GM12878 (cell line): ENCODE data around the gene JAG2. TPM values are rescaled to one million over a fixed set of nuclear protein-coding genes. Genes with fewer than 3 reads are reported as not detected.

ENCODE experiments used
- ATAC-seq: fragments of 200-7000 bp; cut with Tn5 transposase; 3 replicates; pipeline ENCODE4 v1.9.1; 2020; ENCODE audit warnings: mild to moderate bottlenecking, moderate library complexity
- BruUV-seq: library from RNA; stranded (reverse); fragments of 400-500 nt; replicated peaks from 2 replicates; lab custom pipeline; 2021; lab: Mats Ljungman, UMichigan
- CTCF ChIA-PET: fragments of 300-600 bp; sonication (Branson Sonifier 250); formaldehyde crosslinking; extraction: SDS; loops from one replicate; lab custom pipeline; 2021; ENCODE audit warnings: inconsistent platforms; lab: Yijun Ruan, JAX
- POLR2A ChIA-PET: fragments of 350-600 bp; formaldehyde crosslinking; extraction: SDS; loops from one replicate; lab custom pipeline; 2021; ENCODE audit warnings: inconsistent platforms; lab: Charles Lee
- RAD21 ChIA-PET: fragments of 300-600 bp; sonication (Branson Sonifier 250); formaldehyde crosslinking; loops from one replicate; lab custom pipeline; 2023; ENCODE audit warnings: antibody characterized with exemption; ENCODE audit not compliant: unreplicated experiment; lab: Charles Lee
- SMC1A ChIA-PET: fragments of 300-600 bp; sonication (Branson Sonifier 250); formaldehyde crosslinking; loops from one replicate; lab custom pipeline; 2023; ENCODE audit not compliant: unreplicated experiment, uncharacterized antibody; lab: Charles Lee
- DNase-seq: peaks from one replicate; pipeline ENCODE4 v3.0.0-alpha.2; 2011; ENCODE audit warnings: low read depth, low spot score
- FAIRE-seq: peaks from 3 replicates; lab custom pipeline; 2011; peaks lifted over from hg19 to GRCh38; lab: Jason Lieb, UNC
- H2AFZ ChIP-seq: 2 replicates; pipeline ENCODE4 v1.6.0; 2011; ENCODE audit warnings: low read depth, low read length, control low read depth; ENCODE audit not compliant: control insufficient read depth
- H3K27ac ChIP-seq: 2 replicates; pipeline ENCODE4 v1.5.1; 2011; ENCODE audit warnings: control low read depth; ENCODE audit not compliant: control insufficient read depth, insufficient read depth
- H3K27me3 ChIP-seq, 2 experiments: replicated peaks in 1 of 2; 2 replicates each; pipeline versions ENCODE4 v1.6.0 to v1.6.1; 2011; ENCODE audit warnings: low read length in 1 of 2; ENCODE audit not compliant: control insufficient read depth in 2 of 2, insufficient read depth in 2 of 2
- H3K36me3 ChIP-seq, 2 experiments: 2 replicates each; pipeline ENCODE4 v1.5.1; 2011; ENCODE audit warnings: low read length in 1 of 2; ENCODE audit not compliant: control insufficient read depth in 2 of 2, insufficient read depth in 2 of 2
- H3K4me1 ChIP-seq: 2 replicates; pipeline ENCODE4 v1.6.1; 2011; ENCODE audit warnings: mild to moderate bottlenecking, low read length, moderate library complexity, mixed read lengths; ENCODE audit not compliant: control insufficient read depth, insufficient read depth
- H3K4me2 ChIP-seq: 2 replicates; pipeline ENCODE4 v1.6.0; 2011; ENCODE audit warnings: control low read depth; ENCODE audit not compliant: control insufficient read depth, insufficient read depth
- H3K4me3 ChIP-seq: fragments of 200-600 bp; sonication (generic); 2 replicates; pipeline ENCODE4 v1.5.1; 2016
- H3K79me2 ChIP-seq: 2 replicates; pipeline ENCODE4 v1.6.0; 2011; ENCODE audit warnings: low read length; ENCODE audit not compliant: control insufficient read depth, insufficient read depth
- H3K9ac ChIP-seq: 2 replicates; pipeline ENCODE4 v1.8.0; 2011; ENCODE audit warnings: low read length, control low read depth, mixed read lengths; ENCODE audit not compliant: control insufficient read depth, insufficient read depth
- H3K9me3 ChIP-seq: replicated peaks from 3 replicates; pipeline ENCODE4 v1.5.1; 2011; ENCODE audit warnings: mild to moderate bottlenecking, low read length; ENCODE audit not compliant: control insufficient read depth, insufficient read depth
- H4K20me1 ChIP-seq: 2 replicates; pipeline ENCODE4 v1.6.0; 2011; ENCODE audit not compliant: control insufficient read depth, insufficient read depth
- BHLHE40 ChIP-seq, 2 experiments: fragments of 450-650 bp in 1 of 2; IDR thresholded peaks; 2 replicates each; pipeline ENCODE4 v1.6.1; 2011 to 2017; ENCODE audit warnings: low read depth in 2 of 2, borderline replicate concordance in 1 of 2, improper control_type of control experiment in 1 of 2, low read length in 1 of 2, mild to moderate bottlenecking in 1 of 2
- CBX5 ChIP-seq: sonication (generic); IDR thresholded peaks from 2 replicates; pipeline ENCODE4 v1.6.1; 2016; ENCODE audit warnings: low read depth, moderate library complexity, mild to moderate bottlenecking, inconsistent platforms
- IKZF1 ChIP-seq: fragments of 450-650 bp; conservative IDR thresholded peaks from 2 replicates; pipeline ENCODE4 v1.6.1; 2017; ENCODE audit warnings: antibody characterized with exemption, mild to moderate bottlenecking
- NRF1 ChIP-seq: conservative IDR thresholded peaks from 2 replicates; pipeline ENCODE4 v1.6.1; 2011; ENCODE audit warnings: mild to moderate bottlenecking, low read depth, low read length, improper control_type of control experiment
- POLR2AphosphoS5 ChIP-seq: IDR thresholded peaks from 2 replicates; pipeline ENCODE4 v1.6.1; 2011; ENCODE audit warnings: mild to moderate bottlenecking, low read length, inconsistent platforms
- RAD21 ChIP-seq: IDR thresholded peaks from 2 replicates; pipeline ENCODE4 v1.6.1; 2011; ENCODE audit warnings: mild to moderate bottlenecking, low read depth, low read length, moderate library complexity; ENCODE audit not compliant: insufficient read depth
- RAD51 ChIP-seq: fragments of 450-650 bp; IDR thresholded peaks from 2 replicates; pipeline ENCODE4 v1.6.1; 2016; ENCODE audit warnings: moderate library complexity, mild to moderate bottlenecking, inconsistent platforms
- RFX5 ChIP-seq: IDR thresholded peaks from 2 replicates; pipeline ENCODE4 v1.6.1; 2011; ENCODE audit warnings: low read depth, low read length, improper control_type of control experiment
- SMAD1 ChIP-seq: fragments of 450-650 bp; IDR thresholded peaks from 2 replicates; pipeline ENCODE4 v1.6.1; 2018; ENCODE audit warnings: mild to moderate bottlenecking, low read depth; ENCODE audit not compliant: partially characterized antibody
- SMARCA5 ChIP-seq: fragments of 450-650 bp; IDR thresholded peaks from 2 replicates; pipeline ENCODE4 v1.6.1; 2017; ENCODE audit warnings: mild to moderate bottlenecking
- TAF1 ChIP-seq: IDR thresholded peaks from 2 replicates; pipeline ENCODE4 v1.6.1; 2011; ENCODE audit warnings: mild to moderate bottlenecking, low read depth, low read length, borderline replicate concordance
- TCF3 ChIP-seq: IDR thresholded peaks from 2 replicates; pipeline ENCODE4 v1.6.1; 2012; ENCODE audit warnings: low read depth, mild to moderate bottlenecking, low read length, borderline replicate concordance; ENCODE audit not compliant: insufficient read depth
- WGBS: methylation state at CpG from one replicate; pipeline ENCODE4 v1.1.6; 2016; ENCODE audit warnings: low lambda C conversion rate; ENCODE audit not compliant: insufficient replicate concordance, insufficient coverage; ENCODE audit errors: missing lambda C conversion rate; 5-methylcytosine and 5-hydroxymethylcytosine counted together
- in situ Hi-C: fragments of 300-500 bp; cut with MboI; formaldehyde crosslinking; loops from 9 replicates; pipeline ENCODE4 v1.14.3; 2018; ENCODE audit warnings: mixed read lengths
- intact Hi-C: fragments of 100-400 bp; cut with micrococcal nuclease; formaldehyde crosslinking; loops from one replicate; pipeline ENCODE4 v1.14.2; 2022; ENCODE audit not compliant: unreplicated experiment
- polyA plus RNA-seq, 11 experiments: library from polyadenylated mRNA; depleted of rRNA in 4 of 11; unstranded in 6 of 11; stranded (reverse) in 5 of 11; fragments of >200 nt; fragmentation: Nextera tagmentation in 4 of 11; fragmentation: Illumina TruSeq in 1 of 11; extraction: Ambion mirVana in 4 of 11; extraction: Trizol in 1 of 11; gene quantifications; 1 replicate in 1 of 11; 2 replicates in 10 of 11; pipeline versions ENCODE4 v1.2.1 to v1.2.3, GENCODE V29; 2011 to 2016; ENCODE audit warnings: inconsistent platforms in 2 of 11, missing spikeins in 2 of 11, low read depth in 1 of 11
- total RNA-seq, 4 experiments: library from RNA; depleted of rRNA in 3 of 4; stranded (reverse); fragments of >200 nt in 3 of 4; fragmentation: Illumina TruSeq in 1 of 4; extraction: Trizol in 1 of 4; gene quantifications; 2 replicates each; pipeline versions ENCODE4 v1.2.1 to v1.2.3, GENCODE V29; 2013 to 2021
- TF ChIP-seq, protein P1 (sequence below): IDR thresholded peaks from 2 replicates; pipeline ENCODE4 v1.6.1; 2012; ENCODE audit warnings: low read length, inconsistent platforms
- TF ChIP-seq, protein P2 (sequence below): IDR thresholded peaks from 2 replicates; pipeline ENCODE4 v1.6.1; 2011; ENCODE audit warnings: borderline replicate concordance, low read depth, mild to moderate bottlenecking, moderate library complexity, mixed read lengths, low read length; ENCODE audit not compliant: insufficient read depth; ENCODE audit errors: extremely low read length
- TF ChIP-seq, protein P3 (sequence below): IDR thresholded peaks from 2 replicates; pipeline ENCODE4 v1.6.1; 2011; ENCODE audit warnings: borderline replicate concordance, low read depth, mild to moderate bottlenecking, moderate library complexity, low read length; ENCODE audit not compliant: insufficient read depth, poor library complexity, severe bottlenecking
- TF ChIP-seq, protein P4 (sequence below): fragments of 450-650 bp; IDR thresholded peaks from 2 replicates; pipeline ENCODE4 v1.6.1; 2018; ENCODE audit warnings: borderline replicate concordance, mild to moderate bottlenecking; ENCODE audit not compliant: partially characterized antibody

The JAG2 gene
- total and polyA plus RNA-seq, 10 of the 15 experiments (the other 5 are each of a cell fraction or from before 2014, with no cell fraction given) = 0.04 to 0.14 (median 0.06) TPM; not detected in 5

DNA sequence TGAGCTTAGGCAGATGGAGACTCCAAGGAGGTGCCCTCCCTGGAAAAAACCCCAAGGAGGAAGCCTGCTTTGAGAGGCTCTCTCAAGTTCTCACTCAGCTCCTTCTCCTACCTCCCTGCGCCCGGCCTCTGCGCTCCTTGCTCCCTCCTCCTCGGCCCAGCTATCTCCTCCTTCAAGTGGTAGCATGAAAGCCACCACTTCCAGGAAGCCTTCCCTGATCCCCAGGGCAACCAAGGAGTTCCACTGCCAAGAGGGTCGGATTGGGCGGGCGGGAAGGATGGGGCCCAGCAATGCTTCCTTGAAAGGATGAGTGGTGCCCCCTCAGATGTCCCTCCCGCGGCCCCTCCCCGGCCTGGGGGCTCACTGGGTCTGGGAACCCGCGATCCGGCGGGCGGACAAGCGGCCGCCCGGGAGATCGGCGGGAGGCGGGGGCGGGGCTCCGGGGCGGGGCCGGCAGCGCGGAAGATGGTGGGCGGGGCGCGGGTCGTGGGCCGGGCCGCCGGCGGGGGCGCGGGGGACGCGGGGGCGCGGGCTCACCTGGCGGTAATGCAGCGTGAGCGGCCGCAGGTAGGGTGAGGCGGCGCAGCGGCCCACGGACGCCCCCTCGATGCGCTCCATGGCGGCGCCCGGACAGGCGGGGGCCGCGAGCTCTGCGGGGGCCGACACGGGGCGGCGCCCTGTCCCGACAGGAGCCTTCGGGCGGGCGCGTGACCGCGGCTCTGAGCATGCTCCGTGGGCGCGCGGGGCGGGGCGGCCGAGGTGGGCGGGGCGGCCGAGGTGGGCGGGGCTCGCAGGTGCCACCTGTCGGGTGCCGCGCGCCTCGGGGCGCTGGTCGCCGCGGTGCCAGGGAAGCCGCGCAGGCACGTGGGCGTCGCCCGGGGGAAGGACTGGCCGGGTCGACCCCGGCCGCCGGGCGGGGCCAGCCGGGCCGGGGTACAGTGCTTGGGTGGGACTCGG is 12.3 kb upstream of the JAG2 start, which contains the start of gene NUDT14:
Gene NUDT14, minus strand, starts transcription at position 721 of the 957 bp plus-strand sequence. Its CDS starts 103 bp downstream, at position 618.
- ATAC-seq (peak; percentile 84), FAIRE-seq (no peak), DNase-seq (no peak)
- in situ Hi-C loops (no loop called here), intact Hi-C loops (no loop called here)
- BruUV-seq = no TSS peak
- Histone ChIP-seq H3K9me3 (no peaks in the 10 kb centered on the region), H3K36me3 (no peaks in the 10 kb centered on the region), H2AFZ (peak within 1 kb of the TSS; percentile 75), H3K27me3 (peaks cover 0 to 2% of the 10 kb centered on the region in 2 experiments; a peak in 2 of 4 replicates), H3K27ac (no peak within 1 kb of the TSS), H4K20me1 (no peaks in the 10 kb centered on the region), H3K4me3 (peak within 1 kb of the TSS; percentile 76), H3K4me2 (peak within 1 kb of the TSS; percentile 79), H3K4me1 (peaks cover 5% of the 10 kb centered on the region; the same call in 1 of the 2 replicates), H3K9ac (peak within 1 kb of the TSS; percentile 51), H3K79me2 (no peaks in the 10 kb centered on the region)
- ChIA-PET SMC1A (no interaction called here), CTCF (interaction anchor here (1.6 kb wide), 1 partner anchor 21 kb away, joined by 4 read pairs; no protein-coding TSS in a partner anchor), RAD21 (no interaction called here), POLR2A (no interaction called here)
- WGBS = 0% methylated on average over 8 of the region's 106 CpGs
- TF ChIP-seq RFX5 = no peak
- no peak for TF ChIP-seq POLR2AphosphoS5
- TF ChIP-seq NRF1 = peak; percentile 33; the same call in 1 of the 2 replicates
- no peak for TF ChIP-seq SMAD1
- TF ChIP-seq BHLHE40 (IDR thresholded peaks at IDR 0.05; ENCODE audit: borderline replicate concordance in 1 of 2, low read depth in 2 of 2, low read length in 1 of 2) = peak in 1 of 2 experiments; percentile 75; a peak in 1 of 4 replicates
- TF ChIP-seq CBX5 = no peak
- TF ChIP-seq, protein P1, sequence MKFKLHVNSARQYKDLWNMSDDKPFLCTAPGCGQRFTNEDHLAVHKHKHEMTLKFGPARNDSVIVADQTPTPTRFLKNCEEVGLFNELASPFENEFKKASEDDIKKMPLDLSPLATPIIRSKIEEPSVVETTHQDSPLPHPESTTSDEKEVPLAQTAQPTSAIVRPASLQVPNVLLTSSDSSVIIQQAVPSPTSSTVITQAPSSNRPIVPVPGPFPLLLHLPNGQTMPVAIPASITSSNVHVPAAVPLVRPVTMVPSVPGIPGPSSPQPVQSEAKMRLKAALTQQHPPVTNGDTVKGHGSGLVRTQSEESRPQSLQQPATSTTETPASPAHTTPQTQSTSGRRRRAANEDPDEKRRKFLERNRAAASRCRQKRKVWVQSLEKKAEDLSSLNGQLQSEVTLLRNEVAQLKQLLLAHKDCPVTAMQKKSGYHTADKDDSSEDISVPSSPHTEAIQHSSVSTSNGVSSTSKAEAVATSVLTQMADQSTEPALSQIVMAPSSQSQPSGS = no peak
- TF ChIP-seq TCF3 = 0 out of 2 replicates have a peak, but pooled peaks have one; percentile 51
- no peak for TF ChIP-seq TAF1
- no peak for TF ChIP-seq IKZF1
- peak; percentile 44; the same call in 1 of the 2 replicates for TF ChIP-seq SMARCA5
- TF ChIP-seq, protein P2, sequence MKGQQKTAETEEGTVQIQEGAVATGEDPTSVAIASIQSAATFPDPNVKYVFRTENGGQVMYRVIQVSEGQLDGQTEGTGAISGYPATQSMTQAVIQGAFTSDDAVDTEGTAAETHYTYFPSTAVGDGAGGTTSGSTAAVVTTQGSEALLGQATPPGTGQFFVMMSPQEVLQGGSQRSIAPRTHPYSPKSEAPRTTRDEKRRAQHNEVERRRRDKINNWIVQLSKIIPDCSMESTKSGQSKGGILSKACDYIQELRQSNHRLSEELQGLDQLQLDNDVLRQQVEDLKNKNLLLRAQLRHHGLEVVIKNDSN = peak; percentile 69
- TF ChIP-seq, protein P3, sequence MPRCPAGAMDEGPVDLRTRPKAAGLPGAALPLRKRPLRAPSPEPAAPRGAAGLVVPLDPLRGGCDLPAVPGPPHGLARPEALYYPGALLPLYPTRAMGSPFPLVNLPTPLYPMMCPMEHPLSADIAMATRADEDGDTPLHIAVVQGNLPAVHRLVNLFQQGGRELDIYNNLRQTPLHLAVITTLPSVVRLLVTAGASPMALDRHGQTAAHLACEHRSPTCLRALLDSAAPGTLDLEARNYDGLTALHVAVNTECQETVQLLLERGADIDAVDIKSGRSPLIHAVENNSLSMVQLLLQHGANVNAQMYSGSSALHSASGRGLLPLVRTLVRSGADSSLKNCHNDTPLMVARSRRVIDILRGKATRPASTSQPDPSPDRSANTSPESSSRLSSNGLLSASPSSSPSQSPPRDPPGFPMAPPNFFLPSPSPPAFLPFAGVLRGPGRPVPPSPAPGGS = no peak
- TF ChIP-seq, protein P4, sequence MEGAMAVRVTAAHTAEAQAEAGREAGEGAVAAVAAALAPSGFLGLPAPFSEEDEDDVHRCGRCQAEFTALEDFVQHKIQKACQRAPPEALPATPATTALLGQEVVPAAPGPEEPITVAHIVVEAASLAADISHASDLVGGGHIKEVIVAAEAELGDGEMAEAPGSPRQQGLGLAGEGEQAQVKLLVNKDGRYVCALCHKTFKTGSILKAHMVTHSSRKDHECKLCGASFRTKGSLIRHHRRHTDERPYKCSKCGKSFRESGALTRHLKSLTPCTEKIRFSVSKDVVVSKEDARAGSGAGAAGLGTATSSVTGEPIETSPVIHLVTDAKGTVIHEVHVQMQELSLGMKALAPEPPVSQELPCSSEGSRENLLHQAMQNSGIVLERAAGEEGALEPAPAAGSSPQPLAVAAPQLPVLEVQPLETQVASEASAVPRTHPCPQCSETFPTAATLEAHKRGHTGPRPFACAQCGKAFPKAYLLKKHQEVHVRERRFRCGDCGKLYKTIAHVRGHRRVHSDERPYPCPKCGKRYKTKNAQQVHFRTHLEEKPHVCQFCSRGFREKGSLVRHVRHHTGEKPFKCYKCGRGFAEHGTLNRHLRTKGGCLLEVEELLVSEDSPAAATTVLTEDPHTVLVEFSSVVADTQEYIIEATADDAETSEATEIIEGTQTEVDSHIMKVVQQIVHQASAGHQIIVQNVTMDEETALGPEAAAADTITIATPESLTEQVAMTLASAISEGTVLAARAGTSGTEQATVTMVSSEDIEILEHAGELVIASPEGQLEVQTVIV = no peak
- TF ChIP-seq RAD21 = no peak
- no peak for TF ChIP-seq RAD51
